HEK293 (cell line): Measurements from ENCODE around the gene NTSR1.

ENCODE experiments used
- CTCF ChIA-PET: fragments of 350-600 bp; formaldehyde crosslinking; extraction: SDS; loops from one replicate; lab custom pipeline; 2021; ENCODE audit warnings: antibody characterized with exemption; lab: Yijun Ruan, JAX
- POLR2A ChIA-PET: fragments of 300-600 bp; formaldehyde crosslinking; extraction: SDS; loops from one replicate; lab custom pipeline; 2020; ENCODE audit warnings: antibody characterized with exemption, inconsistent platforms; lab: Yijun Ruan, JAX
- H3K27ac ChIP-seq: fragments of 200-500 bp; sonication (Bioruptor generic); 2 replicates; pipeline ENCODE4 v1.5.1; 2014; ENCODE audit warnings: low read depth, low read length, control low read depth, inconsistent platforms; ENCODE audit errors: extremely low read depth
- H3K36me3 ChIP-seq, 2 experiments: fragments of 200-500 bp in 1 of 2; sonication (Bioruptor generic) in 1 of 2; 1 replicate in 1 of 2; 2 replicates in 1 of 2; pipeline ENCODE4 v1.5.1; 2014 to 2017; ENCODE audit warnings: inconsistent platforms in 2 of 2, low read length in 2 of 2; ENCODE audit not compliant: control insufficient read depth in 2 of 2, insufficient read depth in 1 of 2
- H3K4me1 ChIP-seq: fragments of 200-500 bp; sonication (Bioruptor generic); 2 replicates; pipeline ENCODE4 v1.5.1; 2014; ENCODE audit warnings: mild to moderate bottlenecking, low read length, inconsistent platforms; ENCODE audit not compliant: control insufficient read depth, insufficient read depth
- H3K4me3 ChIP-seq: 2 replicates; pipeline ENCODE4 v1.5.1; 2011; ENCODE audit warnings: low read depth, mild to moderate bottlenecking, control low read depth, low read length, moderate library complexity
- H3K9me3 ChIP-seq: fragments of 200-500 bp; sonication (Bioruptor generic); 2 replicates; pipeline ENCODE4 v1.5.1; 2014; ENCODE audit warnings: low read depth, low read length, inconsistent platforms; ENCODE audit not compliant: control insufficient read depth, insufficient read depth
- MYNN ChIP-seq: fragments of 450-650 bp; formaldehyde crosslinking; IDR thresholded peaks from 2 replicates; pipeline ENCODE4 v1.5.1; 2016; ENCODE audit warnings: missing biosample characterization, missing genetic modification characterization, borderline replicate concordance
- SCRT2 ChIP-seq: fragments of 450-650 bp; formaldehyde crosslinking; IDR thresholded peaks from 2 replicates; pipeline ENCODE4 v1.5.1; 2016; ENCODE audit warnings: missing biosample characterization, missing genetic modification characterization
- TRIM28 ChIP-seq: IDR thresholded peaks from 2 replicates; pipeline ENCODE4 v1.6.1; 2011; ENCODE audit warnings: low read length, control low read depth, borderline replicate concordance
- ZNF112 ChIP-seq: fragments of 450-650 bp; formaldehyde crosslinking; IDR thresholded peaks from 2 replicates; pipeline ENCODE4 v1.5.0; 2017; ENCODE audit warnings: missing biosample characterization, missing genetic modification characterization
- ZNF133 ChIP-seq: fragments of 450-650 bp; formaldehyde crosslinking; IDR thresholded peaks from 2 replicates; pipeline ENCODE4 v1.5.1; 2016; ENCODE audit warnings: missing biosample characterization, missing genetic modification characterization
- ZNF157 ChIP-seq: fragments of 450-650 bp; formaldehyde crosslinking; IDR thresholded peaks from 2 replicates; pipeline ENCODE4 v1.5.1; 2016; ENCODE audit warnings: missing biosample characterization, missing genetic modification characterization
- ZNF169 ChIP-seq: fragments of 450-650 bp; formaldehyde crosslinking; IDR thresholded peaks from 2 replicates; pipeline ENCODE4 v1.5.1; 2016; ENCODE audit warnings: missing biosample characterization, missing genetic modification characterization
- ZNF174 ChIP-seq: fragments of 450-650 bp; formaldehyde crosslinking; IDR thresholded peaks from 2 replicates; pipeline ENCODE4 v1.5.0; 2017; ENCODE audit warnings: missing biosample characterization, mild to moderate bottlenecking, missing genetic modification characterization
- ZNF23 ChIP-seq: fragments of 450-650 bp; formaldehyde crosslinking; IDR thresholded peaks from 2 replicates; pipeline ENCODE4 v1.5.1; 2016; ENCODE audit warnings: missing biosample characterization, missing genetic modification characterization, borderline replicate concordance
- ZNF248 ChIP-seq: fragments of 450-650 bp; formaldehyde crosslinking; IDR thresholded peaks from 2 replicates; pipeline ENCODE4 v1.5.1; 2017; ENCODE audit warnings: missing biosample characterization, missing genetic modification characterization
- ZNF26 ChIP-seq: fragments of 450-650 bp; formaldehyde crosslinking; IDR thresholded peaks from 2 replicates; pipeline ENCODE4 v1.5.1; 2016; ENCODE audit warnings: missing biosample characterization, missing genetic modification characterization
- ZNF266 ChIP-seq: fragments of 450-650 bp; formaldehyde crosslinking; IDR thresholded peaks from 2 replicates; pipeline ENCODE4 v1.5.1; 2016; ENCODE audit warnings: missing biosample characterization, missing genetic modification characterization, low read depth
- ZNF645 ChIP-seq: fragments of 450-650 bp; formaldehyde crosslinking; IDR thresholded peaks from 2 replicates; pipeline ENCODE4; 2016; ENCODE audit warnings: missing biosample characterization, missing genetic modification characterization
- ZNF664 ChIP-seq: fragments of 450-650 bp; formaldehyde crosslinking; IDR thresholded peaks from 2 replicates; pipeline ENCODE4 v1.5.1; 2016; ENCODE audit warnings: missing biosample characterization, missing genetic modification characterization
- ZNF670 ChIP-seq: fragments of 450-650 bp; formaldehyde crosslinking; IDR thresholded peaks from 2 replicates; pipeline ENCODE4 v1.5.1; 2016; ENCODE audit warnings: missing biosample characterization, missing genetic modification characterization, low read depth
- ZNF785 ChIP-seq: fragments of 450-650 bp; formaldehyde crosslinking; IDR thresholded peaks from 2 replicates; pipeline ENCODE4 v1.5.1; 2016; ENCODE audit warnings: missing biosample characterization, missing genetic modification characterization
- ZNF830 ChIP-seq: fragments of 450-650 bp; IDR thresholded peaks from 2 replicates; pipeline ENCODE4 v1.5.0; 2018; ENCODE audit warnings: missing biosample characterization, missing genetic modification characterization, low read depth, mild to moderate bottlenecking, moderate library complexity
- TF ChIP-seq, protein P1 (sequence below): fragments of 450-650 bp; formaldehyde crosslinking; IDR thresholded peaks from 2 replicates; pipeline ENCODE4 v1.5.1; 2016; ENCODE audit warnings: missing biosample characterization, missing genetic modification characterization, borderline replicate concordance
- TF ChIP-seq, protein P2 (sequence below): fragments of 450-650 bp; formaldehyde crosslinking; IDR thresholded peaks from 2 replicates; pipeline ENCODE4 v1.5.1; 2016; ENCODE audit warnings: missing biosample characterization, missing genetic modification characterization
- TF ChIP-seq, protein P3 (sequence below): fragments of 450-650 bp; formaldehyde crosslinking; IDR thresholded peaks from 2 replicates; pipeline ENCODE4 v1.5.1; 2016; ENCODE audit warnings: missing biosample characterization, missing genetic modification characterization

Gene NTSR1

DNA sequence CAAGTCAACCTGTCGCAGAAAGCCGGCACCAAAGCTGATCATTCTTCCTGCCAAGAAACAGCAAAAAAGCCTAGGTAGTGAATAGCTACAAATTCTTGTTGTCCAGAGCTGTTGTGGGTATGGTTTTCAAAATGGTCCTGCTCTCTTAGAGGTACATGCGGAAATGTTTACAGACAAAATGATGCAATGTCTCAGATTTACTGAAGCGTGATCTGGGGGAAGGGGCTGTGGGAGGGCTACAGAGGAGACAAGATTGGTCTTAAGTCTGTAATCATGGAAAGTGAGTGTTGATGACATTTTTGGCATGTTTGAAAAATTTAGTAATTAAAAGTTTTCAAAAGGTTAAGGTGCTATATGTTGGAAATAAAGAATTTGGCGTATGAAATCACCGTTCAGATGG, 6.2 kb downstream of the NTSR1 start:
- CTCF ChIA-PET: no interaction called here

DNA sequence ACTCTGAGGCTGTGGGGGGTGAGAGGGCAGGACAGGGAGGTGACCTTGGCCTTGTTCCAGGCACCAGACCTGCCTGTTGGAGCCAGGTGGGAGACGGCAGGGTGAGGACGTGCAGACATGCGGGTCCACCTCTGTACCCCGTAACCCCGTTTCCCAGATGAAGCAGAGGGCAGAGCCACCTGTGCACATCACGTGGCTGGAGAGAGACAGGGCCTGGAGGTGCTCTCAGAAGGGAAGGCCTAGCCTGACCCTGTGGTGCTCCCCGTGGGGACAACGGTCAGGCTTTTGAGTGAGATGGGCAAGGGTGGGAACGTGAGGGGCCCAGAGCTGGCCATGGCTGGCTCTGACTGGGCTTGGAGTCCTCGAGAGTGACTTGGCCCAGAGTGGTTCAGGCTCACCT, 6.6 kb downstream of the NTSR1 start:
- CTCF ChIA-PET: no interaction called here
- Histone ChIP-seq H3K36me3 (no peaks in the 10 kb centered on the region), H3K4me3 (no peak overlapping the region), H3K9me3 (no peaks in the 10 kb centered on the region), H3K27ac (no peak overlapping the region), H3K4me1 (no peaks in the 10 kb centered on the region)
- POLR2A ChIA-PET: no interaction called here
- TF ChIP-seq MYNN (tag by site-specific recombination): no peak

More for the DNA sequence above, 6.2 kb downstream of the NTSR1 start:
- H3K36me3 ChIP-seq: no peaks in the 10 kb centered on the region
- TF ChIP-seq ZNF26 (tag by site-specific recombination): no peak
- TF ChIP-seq SCRT2 (tag by site-specific recombination): peak; percentile 56
- TF ChIP-seq ZNF157: no peak
- TF ChIP-seq, all 188 proteins: peak for 1
- H3K4me1 ChIP-seq: no peaks in the 10 kb centered on the region
- POLR2A ChIA-PET: no interaction called here
- no peak overlapping the region for H3K4me3 ChIP-seq
- H3K9me3 ChIP-seq: no peaks in the 10 kb centered on the region
- no peak overlapping the region for H3K27ac ChIP-seq

DNA sequence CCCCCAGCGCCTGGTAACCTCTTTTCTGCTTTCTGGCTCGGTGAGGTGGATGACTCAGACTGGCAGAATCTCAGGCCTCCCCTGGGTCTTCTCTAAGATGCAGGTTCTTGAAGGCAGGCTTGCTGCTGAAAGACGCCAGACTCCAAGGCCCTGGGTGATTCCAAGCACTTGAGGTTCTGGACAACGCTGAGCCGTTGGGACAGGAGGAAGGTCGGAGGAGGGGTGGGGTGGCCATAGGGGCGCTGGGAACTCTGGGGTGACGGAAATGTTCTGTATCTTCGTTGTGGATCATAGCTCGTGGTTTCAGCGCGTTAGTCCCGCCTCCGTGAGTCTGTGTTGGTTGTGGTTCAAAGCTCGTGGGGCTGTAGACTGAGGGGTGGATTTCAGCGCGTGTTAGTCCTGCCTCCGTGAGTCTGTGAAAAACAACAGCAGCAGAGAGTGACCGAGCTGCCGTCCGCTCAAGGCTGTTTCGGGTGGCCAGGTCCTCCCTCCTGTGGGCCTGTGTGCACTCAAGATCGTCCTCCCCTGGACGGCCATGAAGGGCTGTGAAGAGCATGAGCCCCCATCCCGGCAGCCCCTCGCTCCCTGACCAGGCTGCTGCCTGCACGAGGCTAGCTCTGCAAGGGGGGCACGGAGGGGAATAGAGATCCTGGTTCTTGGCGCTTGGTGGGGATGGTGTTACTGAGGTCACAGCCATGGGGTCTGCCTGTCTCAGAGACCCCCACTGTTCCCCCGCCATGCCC, 7.7 kb downstream of the NTSR1 start:
- Histone ChIP-seq H3K36me3 (no peaks in the 10 kb centered on the region), H3K27ac (no peak overlapping the region), H3K4me3 (no peak overlapping the region), H3K4me1 (no peaks in the 10 kb centered on the region), H3K9me3 (no peaks in the 10 kb centered on the region)
- CTCF ChIA-PET: no interaction called here
- POLR2A ChIA-PET: no interaction called here
- TF ChIP-seq, protein P1, sequence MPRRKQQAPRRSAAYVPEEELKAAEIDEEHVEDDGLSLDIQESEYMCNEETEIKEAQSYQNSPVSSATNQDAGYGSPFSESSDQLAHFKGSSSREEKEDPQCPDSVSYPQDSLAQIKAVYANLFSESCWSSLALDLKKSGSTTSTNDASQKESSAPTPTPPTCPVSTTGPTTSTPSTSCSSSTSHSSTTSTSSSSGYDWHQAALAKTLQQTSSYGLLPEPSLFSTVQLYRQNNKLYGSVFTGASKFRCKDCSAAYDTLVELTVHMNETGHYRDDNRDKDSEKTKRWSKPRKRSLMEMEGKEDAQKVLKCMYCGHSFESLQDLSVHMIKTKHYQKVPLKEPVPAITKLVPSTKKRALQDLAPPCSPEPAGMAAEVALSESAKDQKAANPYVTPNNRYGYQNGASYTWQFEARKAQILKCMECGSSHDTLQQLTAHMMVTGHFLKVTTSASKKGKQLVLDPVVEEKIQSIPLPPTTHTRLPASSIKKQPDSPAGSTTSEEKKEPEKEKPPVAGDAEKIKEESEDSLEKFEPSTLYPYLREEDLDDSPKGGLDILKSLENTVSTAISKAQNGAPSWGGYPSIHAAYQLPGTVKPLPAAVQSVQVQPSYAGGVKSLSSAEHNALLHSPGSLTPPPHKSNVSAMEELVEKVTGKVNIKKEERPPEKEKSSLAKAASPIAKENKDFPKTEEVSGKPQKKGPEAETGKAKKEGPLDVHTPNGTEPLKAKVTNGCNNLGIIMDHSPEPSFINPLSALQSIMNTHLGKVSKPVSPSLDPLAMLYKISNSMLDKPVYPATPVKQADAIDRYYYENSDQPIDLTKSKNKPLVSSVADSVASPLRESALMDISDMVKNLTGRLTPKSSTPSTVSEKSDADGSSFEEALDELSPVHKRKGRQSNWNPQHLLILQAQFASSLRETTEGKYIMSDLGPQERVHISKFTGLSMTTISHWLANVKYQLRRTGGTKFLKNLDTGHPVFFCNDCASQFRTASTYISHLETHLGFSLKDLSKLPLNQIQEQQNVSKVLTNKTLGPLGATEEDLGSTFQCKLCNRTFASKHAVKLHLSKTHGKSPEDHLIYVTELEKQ (tag by site-specific recombination): no peak
- TF ChIP-seq ZNF248 (tag by site-specific recombination): no peak
- TF ChIP-seq ZNF169 (tag by site-specific recombination): no peak
- no peak for TF ChIP-seq ZNF133 (tag by site-specific recombination)
- TF ChIP-seq ZNF830: no peak

GRCh38 chr20:62716941-62717310, 8.3 kb downstream of the NTSR1 start:
- ChIA-PET CTCF (no interaction called here), POLR2A (no interaction called here)
- Histone ChIP-seq H3K27ac (no peak overlapping the region), H3K4me3 (no peak overlapping the region), H3K9me3 (no peaks in the 10 kb centered on the region), H3K36me3 (no peaks in the 10 kb centered on the region), H3K4me1 (no peaks in the 10 kb centered on the region)
- TF ChIP-seq TRIM28: no peak
- no peak for TF ChIP-seq ZNF23
- no peak for TF ChIP-seq ZNF670 (tag by site-specific recombination)
- no peak for TF ChIP-seq ZNF645
- TF ChIP-seq ZNF266 (tag by site-specific recombination): no peak
- no peak for TF ChIP-seq ZNF174 (tag by site-specific recombination)
- TF ChIP-seq, protein P2, sequence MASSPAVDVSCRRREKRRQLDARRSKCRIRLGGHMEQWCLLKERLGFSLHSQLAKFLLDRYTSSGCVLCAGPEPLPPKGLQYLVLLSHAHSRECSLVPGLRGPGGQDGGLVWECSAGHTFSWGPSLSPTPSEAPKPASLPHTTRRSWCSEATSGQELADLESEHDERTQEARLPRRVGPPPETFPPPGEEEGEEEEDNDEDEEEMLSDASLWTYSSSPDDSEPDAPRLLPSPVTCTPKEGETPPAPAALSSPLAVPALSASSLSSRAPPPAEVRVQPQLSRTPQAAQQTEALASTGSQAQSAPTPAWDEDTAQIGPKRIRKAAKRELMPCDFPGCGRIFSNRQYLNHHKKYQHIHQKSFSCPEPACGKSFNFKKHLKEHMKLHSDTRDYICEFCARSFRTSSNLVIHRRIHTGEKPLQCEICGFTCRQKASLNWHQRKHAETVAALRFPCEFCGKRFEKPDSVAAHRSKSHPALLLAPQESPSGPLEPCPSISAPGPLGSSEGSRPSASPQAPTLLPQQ (tag by site-specific recombination): no peak
- no peak for TF ChIP-seq ZNF785
- no peak for TF ChIP-seq ZNF664 (tag by site-specific recombination)
- no peak for TF ChIP-seq ZNF112 (tag by site-specific recombination)
- TF ChIP-seq, protein P3, sequence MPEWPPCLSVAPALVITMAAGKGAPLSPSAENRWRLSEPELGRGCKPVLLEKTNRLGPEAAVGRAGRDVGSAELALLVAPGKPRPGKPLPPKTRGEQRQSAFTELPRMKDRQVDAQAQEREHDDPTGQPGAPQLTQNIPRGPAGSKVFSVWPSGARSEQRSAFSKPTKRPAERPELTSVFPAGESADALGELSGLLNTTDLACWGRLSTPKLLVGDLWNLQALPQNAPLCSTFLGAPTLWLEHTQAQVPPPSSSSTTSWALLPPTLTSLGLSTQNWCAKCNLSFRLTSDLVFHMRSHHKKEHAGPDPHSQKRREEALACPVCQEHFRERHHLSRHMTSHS: no peak
